GM18511 (cell line): ENCODE measurements around the gene ANK3.

Source experiments
- ATAC-seq: cut with Tn5 transposase; IDR thresholded peaks from one replicate; pipeline ENCODE4 v1.9.1; 2021; ENCODE audit warnings: mild to moderate bottlenecking, moderate library complexity; ENCODE audit not compliant: unreplicated experiment

ANK3 gene

DNA sequence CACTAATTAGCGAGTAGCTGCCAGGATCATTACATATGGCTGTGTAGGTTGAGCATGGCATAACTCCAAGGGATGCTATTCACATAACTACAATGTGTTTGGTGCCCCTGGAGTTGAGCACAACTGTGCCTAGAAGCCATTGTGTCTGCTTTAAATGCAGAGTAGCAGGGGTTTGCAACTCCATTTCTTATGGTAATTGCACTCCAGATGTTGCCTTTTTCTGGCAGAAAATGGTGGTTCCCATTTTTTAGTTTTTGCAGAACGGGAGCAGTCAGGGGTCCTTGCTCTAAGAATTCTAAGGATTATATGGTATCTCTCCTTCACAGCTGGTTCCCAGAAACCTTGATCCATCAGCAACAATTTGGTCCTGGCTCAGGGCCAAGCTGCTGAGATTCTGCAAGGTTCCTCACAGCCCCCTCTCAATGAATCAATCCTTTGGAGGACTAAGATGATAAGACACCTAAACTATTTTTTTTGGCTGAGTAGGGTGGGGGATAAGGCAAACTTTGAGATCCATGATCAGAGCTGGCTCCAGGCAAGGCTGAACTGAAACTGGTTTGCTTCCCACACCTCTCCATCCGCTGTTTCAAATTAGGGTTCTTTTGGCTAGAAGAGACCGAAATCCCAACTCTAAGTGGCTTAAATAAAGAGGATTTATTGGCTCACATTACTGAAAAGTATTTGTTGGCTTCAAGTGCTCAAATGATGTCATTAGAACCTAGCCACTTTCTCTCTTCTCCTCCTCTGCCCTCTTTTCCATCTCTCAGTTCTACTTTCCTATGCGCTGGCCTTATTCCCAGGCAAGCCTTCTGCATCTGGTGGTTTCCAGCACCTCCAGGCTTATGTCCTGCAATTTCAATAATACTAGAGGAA, 385.8 kb downstream of the ANK3 start:
- no peak for ATAC-seq

- ATAC-seq = no peak
These were observed 388.9 kb downstream of the ANK3 start for GRCh38 chr10:60000747-60001146.

GRCh38 chr10:59997827-59998525, 391.7 kb downstream of the ANK3 start:
- ATAC-seq = no peak

DNA sequence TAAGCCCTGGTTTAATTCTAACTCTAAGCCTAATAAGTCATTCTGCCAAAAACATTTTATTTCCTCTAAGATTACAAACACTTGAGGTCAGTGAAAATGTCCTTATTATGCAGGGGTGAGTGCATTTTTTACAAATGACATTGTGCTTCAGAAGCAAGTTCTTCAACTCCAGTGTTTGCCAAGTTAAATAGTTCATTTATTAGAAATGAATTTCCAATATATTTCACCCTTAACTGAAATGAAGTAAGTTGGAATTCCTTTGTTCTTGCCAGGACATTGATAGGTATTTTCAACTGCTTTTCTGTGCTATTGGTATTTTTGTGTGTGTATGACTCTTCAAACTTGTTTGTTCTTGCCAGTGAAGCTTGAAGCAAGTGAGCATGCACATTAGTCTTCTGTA, 393.8 kb downstream of the ANK3 start:
- ATAC-seq = no peak

DNA sequence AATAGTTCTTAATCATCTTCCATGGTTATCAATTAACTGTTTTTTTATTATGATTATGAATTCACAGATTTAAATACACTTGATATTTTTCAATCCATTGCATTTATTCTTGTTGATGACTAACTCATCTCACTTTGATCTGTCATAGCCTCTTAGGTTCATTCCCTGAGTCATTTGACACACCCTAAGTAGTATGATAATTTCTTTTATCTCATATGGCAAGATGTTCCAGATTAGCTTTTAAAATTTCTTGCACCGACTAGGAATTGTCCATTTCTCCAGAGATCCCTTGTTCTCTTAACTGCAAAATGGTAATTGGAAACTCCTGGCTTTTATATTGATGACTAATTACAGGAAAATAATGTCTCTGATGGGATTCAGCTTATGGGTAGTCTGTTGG, 395.7 kb downstream of the ANK3 start:
- no peak for ATAC-seq

GRCh38 chr10:59991661-59992060, 398.0 kb downstream of the ANK3 start:
- no peak for ATAC-seq

DNA sequence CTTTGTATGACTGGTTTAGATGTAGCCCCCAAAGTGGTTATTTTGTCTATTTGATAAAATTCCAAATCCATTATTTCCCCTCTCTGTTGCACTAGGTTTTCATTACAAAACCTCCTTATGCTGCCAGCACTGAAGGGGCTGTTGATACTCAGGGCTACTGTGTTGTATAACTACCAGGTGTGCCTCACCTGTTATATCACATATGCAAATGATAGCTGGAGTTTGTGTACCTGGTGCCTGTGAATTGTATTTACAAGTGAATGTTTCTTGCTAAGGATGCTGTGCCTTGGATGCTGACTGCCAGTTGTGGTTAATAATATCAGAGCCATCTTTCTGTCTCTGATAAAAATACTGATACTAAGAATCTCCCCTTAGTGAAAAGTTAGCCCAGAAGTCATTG, 398.6 kb downstream of the ANK3 start:
- no peak for ATAC-seq

- no peak for ATAC-seq
These were observed 404.0 kb downstream of the ANK3 start for GRCh38 chr10:59985639-59986038.

DNA sequence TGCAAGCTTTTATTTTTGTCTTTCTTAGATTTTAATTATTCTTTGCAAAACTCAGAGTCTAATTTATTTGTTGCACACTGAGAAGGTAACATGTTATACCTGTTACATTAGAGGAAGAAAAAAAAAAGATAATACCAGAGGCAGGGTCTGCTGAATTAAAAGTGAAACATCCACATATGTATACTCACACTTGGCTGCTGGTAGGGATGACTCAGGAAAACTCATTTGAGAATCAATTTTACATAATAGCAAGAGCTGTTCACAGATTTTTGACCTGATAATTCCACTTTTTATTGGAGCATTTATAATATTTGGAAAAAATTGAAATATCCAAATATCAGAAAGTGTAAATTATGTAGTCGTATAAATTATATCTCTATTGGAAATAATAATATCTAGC, 405.3 kb downstream of the ANK3 start:
- no peak for ATAC-seq

GRCh38 chr10:59980356-59980755, 409.3 kb downstream of the ANK3 start:
- ATAC-seq = no peak

DNA sequence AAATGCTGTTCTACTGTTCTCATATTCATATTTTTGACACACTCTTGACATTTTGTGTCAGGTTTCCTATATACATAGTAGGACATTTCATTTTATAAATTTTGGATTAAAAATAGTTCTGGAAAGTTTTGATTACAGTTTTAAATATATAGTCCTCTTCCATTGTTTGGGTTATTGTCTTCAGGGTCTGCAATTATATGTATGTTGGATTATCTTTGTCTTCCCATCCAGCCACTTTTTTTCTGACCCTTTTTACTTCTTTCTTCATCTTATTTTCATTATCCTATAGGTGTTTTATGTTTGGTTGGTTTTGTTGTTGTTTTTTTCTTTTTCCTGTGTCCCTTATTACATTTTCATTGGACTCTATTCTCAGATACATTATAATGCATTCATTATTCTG, 412.2 kb downstream of the ANK3 start:
- ATAC-seq = no peak

DNA sequence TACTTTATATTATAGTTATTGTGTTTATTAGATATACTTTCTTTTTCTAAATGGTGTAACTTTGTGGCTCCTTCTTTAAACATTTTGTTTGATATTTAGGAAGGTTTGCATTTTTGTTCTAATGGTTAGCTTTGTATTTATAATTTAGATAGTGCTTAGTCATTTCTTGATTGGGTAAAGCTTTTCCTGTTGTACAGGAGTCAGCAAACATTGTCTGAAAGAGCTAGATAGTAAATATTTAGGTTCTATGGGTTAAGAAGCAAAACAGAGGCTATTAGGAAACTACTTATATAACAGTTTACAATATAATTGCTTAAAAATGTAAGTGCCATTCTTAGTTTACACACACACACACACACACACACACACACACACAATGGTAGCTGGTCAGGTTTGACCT, 412.8 kb downstream of the ANK3 start:
- no peak for ATAC-seq
